Natural killer cell treated with Interleukin-12 subunit alpha and Interleukin-12 subunit beta and Interleukin-15 and Interleukin-18, amount 100 ng/mL, for 72 hours (primary cell): ENCODE data around the gene PPM1F. TPM values are rescaled to one million over a fixed set of nuclear protein-coding genes. Genes with fewer than 3 reads are reported as not detected.

Experiments used
- ATAC-seq, 2 donors: fragments of 150-1000 bp; cut with Tn5 transposase in 1 of 2; sonication (Bioruptor Pico), chemical (Tn5 transposase) in 1 of 2; 2 replicates each; pipeline ENCODE4 v1.10.0; 2021
- DNase-seq: peaks from one replicate; pipeline ENCODE4 v3.0.0; 2022; ENCODE audit warnings: low spot score
- H3K27ac Mint-ChIP-seq, 2 donors: 1 replicate in 1 of 2; 2 replicates in 1 of 2; pipeline ENCODE4 v1.8.0; 2022; ENCODE audit warnings: mixed read lengths in 2 of 2, mild to moderate bottlenecking in 1 of 2, moderate library complexity in 1 of 2
- H3K27me3 Mint-ChIP-seq, 2 donors: 1 replicate in 1 of 2; 2 replicates in 1 of 2; pipeline ENCODE4 v1.8.0; 2022; ENCODE audit warnings: mixed read lengths in 2 of 2
- H3K36me3 Mint-ChIP-seq: one replicate; pipeline ENCODE4 v1.8.0; 2022; ENCODE audit warnings: mixed read lengths
- H3K4me1 Mint-ChIP-seq, 2 donors: 1 replicate in 1 of 2; 2 replicates in 1 of 2; pipeline ENCODE4 v1.8.0; 2022; ENCODE audit warnings: low read depth in 2 of 2, mixed read lengths in 2 of 2, mild to moderate bottlenecking in 1 of 2
- H3K4me3 Mint-ChIP-seq: one replicate; pipeline ENCODE4 v1.8.0; 2022; ENCODE audit warnings: mixed read lengths
- H3K9me3 Mint-ChIP-seq: 2 replicates; pipeline ENCODE4 v1.8.0; 2022; ENCODE audit warnings: mixed read lengths
- total RNA-seq, 2 donors: library from RNA; stranded (reverse); gene quantifications; one replicate each; pipeline ENCODE4 v1.2.3, GENCODE V29; 2022

PPM1F gene
- total RNA-seq, 2 donors from 2014 or later: 28.8 to 36.0 TPM

DNA sequence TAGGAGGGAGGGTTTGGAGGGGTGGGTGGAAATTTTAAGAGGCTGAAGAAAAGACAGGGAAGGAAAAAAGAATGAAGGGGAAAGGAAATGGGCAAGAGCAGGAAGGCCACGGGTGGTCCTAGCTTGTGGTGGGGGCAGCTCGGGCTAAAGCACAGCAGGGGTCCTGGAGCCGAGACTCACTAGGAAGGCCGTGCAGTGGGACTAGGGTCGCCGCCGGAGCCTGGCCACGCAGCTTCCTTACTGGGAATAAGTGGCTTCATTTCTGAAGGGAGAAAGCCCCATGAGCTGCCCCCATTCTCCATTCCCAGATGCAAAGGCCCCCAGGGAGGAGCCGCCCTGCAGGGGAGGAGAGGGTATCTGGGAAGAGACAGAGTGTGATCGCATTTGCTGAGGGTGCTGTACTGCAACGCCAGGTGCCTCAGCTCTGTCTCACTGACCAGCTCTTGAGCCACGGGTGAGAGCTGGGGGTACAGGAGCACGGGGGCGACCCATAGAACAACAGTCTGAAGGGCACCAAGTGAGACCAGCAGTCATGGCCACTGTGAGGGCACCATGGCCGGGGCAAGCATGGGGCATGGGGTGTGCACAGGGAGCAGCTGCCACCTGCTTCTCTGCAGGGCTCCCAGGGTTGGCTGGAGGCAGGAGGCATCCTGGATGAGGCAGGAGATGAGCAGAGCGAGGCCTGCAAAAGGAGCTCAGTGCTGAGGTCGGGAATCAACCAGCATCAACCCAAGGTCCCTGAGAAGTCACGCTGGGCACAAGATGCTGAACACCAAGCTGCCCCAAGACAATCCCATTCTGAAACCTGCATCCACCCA, 18.4 kb upstream of the PPM1F start:
- Mint-ChIP-seq H3K9me3 (no peaks in the 10 kb centered on the region), H3K4me3 (no peak overlapping the region), H3K4me1 (peaks cover 0 to 7% of the 10 kb centered on the region in 2 donors), H3K36me3 (peaks cover 6% of the 10 kb centered on the region), H3K27ac (no peak overlapping the region), H3K27me3 (no peaks in the 10 kb centered on the region)
- ATAC-seq: no peak
- no peak for DNase-seq

DNA sequence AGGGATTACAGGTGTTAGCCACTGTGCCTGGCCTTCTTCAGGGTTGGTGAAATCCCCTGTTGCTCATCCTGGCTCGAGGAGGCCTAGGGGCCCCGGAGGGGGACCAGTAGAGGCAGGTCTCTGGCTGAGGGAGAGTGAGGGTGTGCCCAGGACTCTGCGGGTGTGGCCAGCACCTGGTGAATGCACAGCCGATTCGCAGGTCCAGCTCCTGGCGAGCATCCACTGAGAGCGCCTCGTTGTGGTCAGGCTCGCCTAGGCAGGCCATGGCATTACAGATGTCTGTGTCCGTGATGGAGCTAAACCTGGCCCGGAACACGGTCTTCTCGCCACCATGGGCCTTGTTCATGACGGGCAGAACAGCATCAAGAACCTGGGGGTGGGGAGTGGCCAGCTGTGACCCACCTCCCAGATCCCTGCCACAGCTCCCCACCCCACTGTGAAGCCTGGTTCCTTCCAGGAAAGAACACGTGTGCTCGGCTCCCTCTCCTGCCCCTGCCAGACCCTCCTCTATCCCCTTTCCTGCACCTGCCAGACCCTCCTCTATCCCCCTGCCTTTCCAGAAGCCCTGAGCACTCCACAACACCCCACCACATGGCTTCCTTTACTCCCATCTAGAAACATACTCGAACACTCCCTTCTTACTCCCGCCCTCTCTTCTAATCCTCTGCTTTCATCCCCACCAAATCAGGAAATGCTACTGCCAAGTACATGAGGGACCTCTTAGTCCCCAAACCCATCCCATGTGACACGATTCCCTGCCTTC, 17.6 kb upstream of the PPM1F start:
- ATAC-seq: no peak
- Mint-ChIP-seq H3K9me3 (no peaks in the 10 kb centered on the region), H3K27me3 (no peaks in the 10 kb centered on the region), H3K4me3 (no peak overlapping the region), H3K4me1 (peaks cover 0 to 3% of the 10 kb centered on the region in 2 donors), H3K27ac (no peak overlapping the region), H3K36me3 (peaks cover 6% of the 10 kb centered on the region)
- DNase-seq: no peak

GRCh38 chr22:21968452-21969129, 15.9 kb upstream of the PPM1F start:
- DNase-seq: no peak
- Mint-ChIP-seq H3K36me3 (peaks cover 6% of the 10 kb centered on the region), H3K4me1 (peaks cover 0 to 3% of the 10 kb centered on the region in 2 donors), H3K4me3 (no peak overlapping the region), H3K27me3 (no peaks in the 10 kb centered on the region), H3K9me3 (no peaks in the 10 kb centered on the region), H3K27ac (no peak overlapping the region)
- ATAC-seq: no peak

- DNase-seq: no peak
- Mint-ChIP-seq H3K27ac (no peak overlapping the region), H3K4me1 (peaks cover 0 to 3% of the 10 kb centered on the region in 2 donors), H3K36me3 (peaks cover 6% of the 10 kb centered on the region), H3K27me3 (no peaks in the 10 kb centered on the region), H3K9me3 (no peaks in the 10 kb centered on the region), H3K4me3 (no peak overlapping the region)
- ATAC-seq: no peak
Observed at GRCh38 chr22:21967693-21968271, 15.1 kb upstream of the PPM1F start.

DNA sequence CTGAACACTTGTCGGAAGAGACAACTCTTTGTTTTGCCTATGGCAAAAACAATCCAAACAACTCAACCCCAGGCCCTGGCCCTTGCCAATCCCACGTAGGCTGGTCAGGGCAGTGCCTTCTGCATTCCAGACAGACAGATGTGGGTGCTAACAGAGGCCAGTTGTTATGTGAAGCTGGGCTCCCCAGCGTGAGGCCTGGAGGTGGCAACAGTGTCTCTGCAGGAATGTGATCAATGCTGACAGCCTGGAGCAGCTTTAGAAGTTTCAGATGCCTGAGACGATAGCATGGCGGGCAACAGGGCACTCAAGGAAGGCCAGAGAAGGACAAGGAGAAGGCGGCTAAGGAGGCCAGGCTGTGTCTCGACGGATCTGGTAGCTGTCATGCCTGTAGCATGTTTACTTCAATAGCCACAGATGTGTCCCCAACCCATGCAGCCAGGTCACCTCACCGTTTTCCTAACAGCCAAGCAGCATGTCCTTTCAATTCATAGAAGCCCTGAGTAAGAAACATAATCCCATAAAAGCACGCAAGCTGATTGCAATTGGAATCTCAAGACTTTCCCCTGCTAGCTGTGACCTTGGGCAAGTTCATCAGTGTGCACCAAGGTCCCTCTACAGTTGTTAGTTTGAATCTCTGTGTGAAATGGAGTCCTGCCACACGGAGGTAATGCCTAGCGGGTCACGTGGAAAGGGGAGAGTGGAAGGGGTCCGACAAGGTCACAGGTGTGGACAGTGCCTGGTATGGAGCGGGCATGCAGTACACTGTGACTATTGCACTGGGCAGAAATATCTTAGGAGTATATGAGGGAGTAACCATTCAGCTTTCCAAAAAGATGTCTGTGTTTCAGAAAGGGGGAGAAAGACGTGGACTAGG, 14.2 kb upstream of the PPM1F start:
- Mint-ChIP-seq H3K36me3 (peaks cover 6% of the 10 kb centered on the region), H3K27ac (no peak overlapping the region), H3K4me1 (peaks cover 0 to 3% of the 10 kb centered on the region in 2 donors)

GRCh38 chr22:21965762-21966288, 13.2 kb upstream of the PPM1F start:
- ATAC-seq: no peak
- peaks cover 6% of the 10 kb centered on the region for H3K36me3 Mint-ChIP-seq
- H3K4me3 Mint-ChIP-seq: no peak overlapping the region
- DNase-seq: no peak
- peaks cover 0 to 3% of the 10 kb centered on the region in 2 donors for H3K4me1 Mint-ChIP-seq
- no peak overlapping the region for H3K27ac Mint-ChIP-seq
- no peaks in the 10 kb centered on the region for H3K9me3 Mint-ChIP-seq
- no peaks in the 10 kb centered on the region for H3K27me3 Mint-ChIP-seq

More for the DNA sequence above, 14.2 kb upstream of the PPM1F start:
- H3K27me3 Mint-ChIP-seq: no peaks in the 10 kb centered on the region
- H3K4me3 Mint-ChIP-seq: no peak overlapping the region
- no peak for DNase-seq
- no peaks in the 10 kb centered on the region for H3K9me3 Mint-ChIP-seq
- ATAC-seq: no peak

DNA sequence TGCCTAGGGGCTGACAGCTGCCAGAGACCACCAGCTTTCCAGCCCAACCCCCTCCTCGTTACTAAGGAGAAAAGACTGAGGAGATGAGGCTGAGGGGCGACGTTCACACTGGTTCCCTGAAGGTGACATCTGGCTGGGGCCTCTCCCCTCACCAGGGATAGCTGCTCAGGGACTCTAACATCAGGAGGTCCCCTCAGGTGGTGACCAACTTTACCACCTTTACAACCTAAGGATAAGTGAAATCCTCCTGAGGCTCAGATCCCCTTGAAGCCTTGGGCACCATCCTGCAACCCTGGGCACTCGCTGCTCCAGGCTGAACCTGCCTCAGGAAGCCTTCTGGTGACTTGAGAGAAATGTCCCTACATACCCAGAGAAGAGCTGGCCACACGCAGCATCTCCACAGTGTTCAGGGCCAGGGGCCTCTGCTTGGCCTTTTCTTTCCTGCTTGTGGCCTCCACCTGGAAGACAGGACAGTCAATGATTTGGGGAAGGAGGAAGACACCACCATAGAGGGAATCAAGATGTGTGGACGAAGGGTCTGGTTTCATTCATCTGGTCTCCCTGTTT, 12.4 kb upstream of the PPM1F start:
- H3K36me3 Mint-ChIP-seq: peaks cover 6% of the 10 kb centered on the region
- no peaks in the 10 kb centered on the region for H3K4me1 Mint-ChIP-seq
- H3K27me3 Mint-ChIP-seq: no peaks in the 10 kb centered on the region
- H3K4me3 Mint-ChIP-seq: no peak overlapping the region
- ATAC-seq (no peak), DNase-seq (no peak)
- no peak overlapping the region for H3K27ac Mint-ChIP-seq
- H3K9me3 Mint-ChIP-seq: no peaks in the 10 kb centered on the region

GRCh38 chr22:21964234-21964633, 11.6 kb upstream of the PPM1F start:
- Mint-ChIP-seq H3K36me3 (peaks cover 6% of the 10 kb centered on the region), H3K4me3 (no peak overlapping the region), H3K4me1 (no peaks in the 10 kb centered on the region), H3K27me3 (no peaks in the 10 kb centered on the region), H3K27ac (no peak overlapping the region), H3K9me3 (no peaks in the 10 kb centered on the region)
- ATAC-seq (no peak), DNase-seq (no peak)

DNA sequence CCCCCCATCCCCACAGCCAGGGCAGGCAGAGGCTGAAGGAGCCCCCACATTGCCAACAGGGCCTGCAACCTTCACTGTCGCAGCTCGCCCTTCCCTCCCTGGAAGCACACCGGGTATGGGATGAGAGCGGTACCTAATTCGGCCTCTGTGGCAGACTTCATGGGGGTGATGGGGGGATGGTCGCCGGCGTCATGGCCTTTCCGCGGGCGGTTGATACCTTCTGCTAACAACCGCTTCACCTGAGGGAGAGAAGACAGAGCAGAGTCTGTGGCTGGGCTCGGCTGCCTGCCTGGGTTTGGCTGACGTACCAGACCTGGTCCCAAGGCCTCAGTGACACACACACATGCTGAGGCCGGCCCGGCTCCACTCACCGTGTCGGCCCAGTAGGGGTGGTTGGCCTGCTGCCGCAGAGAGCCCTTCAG, 11.2 kb upstream of the PPM1F start:
- Mint-ChIP-seq H3K4me3 (no peak overlapping the region), H3K4me1 (no peaks in the 10 kb centered on the region), H3K9me3 (no peaks in the 10 kb centered on the region), H3K27me3 (no peaks in the 10 kb centered on the region), H3K27ac (no peak overlapping the region), H3K36me3 (peaks cover 6% of the 10 kb centered on the region)
- DNase-seq: no peak
- ATAC-seq: no peak

- H3K9me3 Mint-ChIP-seq: no peaks in the 10 kb centered on the region
- DNase-seq (no peak), ATAC-seq (no peak)
- H3K27ac Mint-ChIP-seq: no peak overlapping the region
- H3K36me3 Mint-ChIP-seq: peaks cover 6% of the 10 kb centered on the region
- H3K4me3 Mint-ChIP-seq: no peak overlapping the region
- no peaks in the 10 kb centered on the region for H3K27me3 Mint-ChIP-seq
- no peaks in the 10 kb centered on the region for H3K4me1 Mint-ChIP-seq
Observed at GRCh38 chr22:21963286-21963685, 10.6 kb upstream of the PPM1F start.

GRCh38 chr22:21962655-21962949, 10.0 kb upstream of the PPM1F start:
- DNase-seq (no peak), ATAC-seq (no peak)
- Mint-ChIP-seq H3K36me3 (peaks cover 6% of the 10 kb centered on the region), H3K27ac (no peak overlapping the region), H3K9me3 (no peaks in the 10 kb centered on the region), H3K4me1 (no peaks in the 10 kb centered on the region), H3K4me3 (no peak overlapping the region), H3K27me3 (no peaks in the 10 kb centered on the region)

- DNase-seq (no peak), ATAC-seq (no peak)
- Mint-ChIP-seq H3K27me3 (no peaks in the 10 kb centered on the region), H3K9me3 (no peaks in the 10 kb centered on the region), H3K36me3 (peaks cover 3% of the 10 kb centered on the region), H3K4me1 (no peaks in the 10 kb centered on the region), H3K27ac (no peak overlapping the region), H3K4me3 (no peak overlapping the region)
Observed at GRCh38 chr22:21961886-21962654, 9.4 kb upstream of the PPM1F start.
